CD14-positive monocyte (primary cell): ENCODE data around the gene API5. TPM values are rescaled to one million over a fixed set of nuclear protein-coding genes. Genes with fewer than 3 reads are reported as not detected.

ENCODE experiments used
- DNase-seq, 3 donors: peaks; one replicate each; pipeline ENCODE4 v3.0.0-alpha.2; 2011 to 2022
- H2AFZ ChIP-seq: 2 replicates; pipeline ENCODE4 v1.6.0; 2012; ENCODE audit warnings: mild to moderate bottlenecking, low read depth, low read length, inconsistent platforms; ENCODE audit not compliant: insufficient read depth, poor library complexity, severe bottlenecking
- H3K27ac ChIP-seq, 2 donors: 1 replicate in 1 of 2; 2 replicates in 1 of 2; pipeline ENCODE4 v1.5.1; 2012 to 2013; ENCODE audit warnings: low read length in 2 of 2, control low read depth in 1 of 2, inconsistent platforms in 1 of 2, low read depth in 1 of 2, mild to moderate bottlenecking in 1 of 2
- H3K27me3 ChIP-seq, 2 donors: one replicate each; pipeline versions ENCODE4 v1.6.0 to v1.6.1; 2011 to 2013; ENCODE audit warnings: low read length in 2 of 2; ENCODE audit not compliant: control insufficient read depth in 2 of 2, insufficient read depth in 2 of 2
- H3K36me3 ChIP-seq, 2 donors: replicated peaks in 1 of 2; 1 replicate in 1 of 2; 2 replicates in 1 of 2; pipeline versions ENCODE4 v1.5.1 to v1.6.1; 2012 to 2013; ENCODE audit warnings: low read length in 2 of 2, control low read depth in 1 of 2, inconsistent platforms in 1 of 2, mild to moderate bottlenecking in 1 of 2; ENCODE audit not compliant: insufficient read depth in 2 of 2, control insufficient read depth in 1 of 2
- H3K4me1 ChIP-seq, 2 donors: 1 replicate in 1 of 2; 2 replicates in 1 of 2; pipeline versions ENCODE4 v1.5.1 to v1.6.1; 2012 to 2013; ENCODE audit warnings: low read length in 2 of 2, control low read depth in 1 of 2, inconsistent platforms in 1 of 2, mild to moderate bottlenecking in 1 of 2, moderate library complexity in 1 of 2; ENCODE audit not compliant: insufficient read depth in 2 of 2, control insufficient read depth in 1 of 2
- H3K4me2 ChIP-seq: replicated peaks from 2 replicates; pipeline ENCODE3; 2012; ENCODE audit warnings: low read length, moderate library complexity, mild to moderate bottlenecking; ENCODE audit not compliant: poor library complexity, severe bottlenecking; ENCODE audit errors: extremely low read depth
- H3K4me3 ChIP-seq, 3 experiments: fragments of 200-600 bp in 1 of 3; sonication (generic) in 1 of 3; replicated peaks in 1 of 3; 1 replicate in 2 of 3; 2 replicates in 1 of 3; pipeline ENCODE4 v1.5.1; 2011 to 2013; ENCODE audit warnings: low read length in 3 of 3, mild to moderate bottlenecking in 3 of 3, control low read depth in 2 of 3, low read depth in 2 of 3, inconsistent platforms in 1 of 3, moderate library complexity in 1 of 3
- H3K79me2 ChIP-seq: 2 replicates; pipeline ENCODE4 v1.6.0; 2012; ENCODE audit warnings: mild to moderate bottlenecking, control low read depth, inconsistent platforms, low read length, moderate library complexity; ENCODE audit not compliant: insufficient read depth
- H3K9ac ChIP-seq: 2 replicates; pipeline ENCODE4 v1.6.0; 2017; ENCODE audit warnings: low read length, mild to moderate bottlenecking; ENCODE audit not compliant: insufficient read depth, poor library complexity, severe bottlenecking
- H3K9me3 ChIP-seq, 2 donors: replicated peaks in 1 of 2; 1 replicate in 1 of 2; 2 replicates in 1 of 2; pipeline versions ENCODE4 v1.5.1 to v1.6.1; 2012 to 2013; ENCODE audit warnings: low read length in 2 of 2, control low read depth in 1 of 2; ENCODE audit not compliant: control insufficient read depth in 1 of 2, insufficient read depth in 1 of 2
- H4K20me1 ChIP-seq: 2 replicates; pipeline ENCODE4 v1.6.0; 2012; ENCODE audit warnings: mild to moderate bottlenecking, low read length, control low read depth, moderate library complexity; ENCODE audit not compliant: insufficient read depth
- H3K27ac Mint-ChIP-seq, 7 donors: one replicate each; pipeline ENCODE4 v1.8.0; 2020; ENCODE audit warnings: mild to moderate bottlenecking in 7 of 7, mixed read lengths in 7 of 7, moderate library complexity in 6 of 7, inconsistent platforms in 2 of 7
- H3K27me3 Mint-ChIP-seq, 3 donors: one replicate each; pipeline ENCODE4 v1.8.0; 2021 to 2022; ENCODE audit warnings: low read depth in 3 of 3, mild to moderate bottlenecking in 3 of 3, mixed read lengths in 3 of 3, moderate library complexity in 3 of 3, inconsistent platforms in 1 of 3
- H3K36me3 Mint-ChIP-seq, 2 donors: one replicate each; pipeline ENCODE4 v1.8.0; 2020; ENCODE audit warnings: mixed read lengths in 2 of 2, inconsistent platforms in 1 of 2, mild to moderate bottlenecking in 1 of 2
- H3K4me1 Mint-ChIP-seq: one replicate; pipeline ENCODE4 v1.8.0; 2020; ENCODE audit warnings: mild to moderate bottlenecking, mixed read lengths
- H3K4me3 Mint-ChIP-seq, 2 donors: one replicate each; pipeline ENCODE4 v1.8.0; 2020; ENCODE audit warnings: mild to moderate bottlenecking in 2 of 2, mixed read lengths in 2 of 2, moderate library complexity in 1 of 2
- H3K9me3 Mint-ChIP-seq, 7 donors: one replicate each; pipeline ENCODE4 v1.8.0; 2020 to 2022; ENCODE audit warnings: mixed read lengths in 7 of 7, mild to moderate bottlenecking in 6 of 7, moderate library complexity in 6 of 7, inconsistent platforms in 2 of 7
- WGBS: methylation state at CpG from one replicate; pipeline ENCODE4 v1.1.5; 2013; ENCODE audit warnings: missing lambda C conversion rate; ENCODE audit not compliant: insufficient coverage; 5-methylcytosine and 5-hydroxymethylcytosine counted together
- intact Hi-C, 2 donors: fragments of 100-400 bp; cut with micrococcal nuclease; formaldehyde crosslinking; loops; one replicate each; pipeline versions ENCODE4 v1.15.0 to v1.15.1; 2023
- polyA plus RNA-seq, 3 donors: library from polyadenylated mRNA; depleted of rRNA in 1 of 3; unstranded in 2 of 3; stranded (reverse) in 1 of 3; fragments of 300-500 nt in 2 of 3; fragments of >200 nt in 1 of 3; fragmentation: Illumina TruSeq in 2 of 3; gene quantifications; 1 replicate in 2 of 3; 2 replicates in 1 of 3; pipeline ENCODE4 v1.2.3, GENCODE V29; 2012 to 2021
- TF ChIP-seq, protein P1 (sequence below): fragments of 200-600 bp; IDR thresholded peaks from one replicate; pipeline ENCODE4 v1.8.0; 2022; ENCODE audit warnings: antibody characterized with exemption, mild to moderate bottlenecking

Gene API5
- polyA plus RNA-seq, 3 donors: 17.1 to 84.0 (median 65.9) TPM

DNA sequence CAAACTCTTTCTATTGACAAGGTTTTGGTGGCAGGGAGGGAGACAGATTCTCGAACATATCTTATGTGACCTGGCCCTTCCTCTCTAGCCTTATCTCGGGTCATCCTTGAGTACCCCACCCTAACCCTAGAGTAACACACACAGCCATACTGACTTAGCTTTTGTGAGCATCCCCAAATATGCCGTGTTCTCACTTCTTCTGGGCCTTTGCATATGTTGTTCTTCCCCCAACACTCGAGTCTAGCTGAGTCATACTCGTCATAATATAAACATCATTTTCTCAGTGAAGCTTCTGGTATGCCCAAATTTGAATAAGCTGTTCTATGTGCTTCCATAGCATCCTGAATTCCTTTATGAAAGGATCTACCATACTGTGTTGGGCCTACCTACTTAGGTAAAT is 54.9 kb downstream of the API5 start:
- H3K4me1 Mint-ChIP-seq: peaks cover 16% of the 10 kb centered on the region
- no peak overlapping the region for H3K4me2 ChIP-seq

DNA sequence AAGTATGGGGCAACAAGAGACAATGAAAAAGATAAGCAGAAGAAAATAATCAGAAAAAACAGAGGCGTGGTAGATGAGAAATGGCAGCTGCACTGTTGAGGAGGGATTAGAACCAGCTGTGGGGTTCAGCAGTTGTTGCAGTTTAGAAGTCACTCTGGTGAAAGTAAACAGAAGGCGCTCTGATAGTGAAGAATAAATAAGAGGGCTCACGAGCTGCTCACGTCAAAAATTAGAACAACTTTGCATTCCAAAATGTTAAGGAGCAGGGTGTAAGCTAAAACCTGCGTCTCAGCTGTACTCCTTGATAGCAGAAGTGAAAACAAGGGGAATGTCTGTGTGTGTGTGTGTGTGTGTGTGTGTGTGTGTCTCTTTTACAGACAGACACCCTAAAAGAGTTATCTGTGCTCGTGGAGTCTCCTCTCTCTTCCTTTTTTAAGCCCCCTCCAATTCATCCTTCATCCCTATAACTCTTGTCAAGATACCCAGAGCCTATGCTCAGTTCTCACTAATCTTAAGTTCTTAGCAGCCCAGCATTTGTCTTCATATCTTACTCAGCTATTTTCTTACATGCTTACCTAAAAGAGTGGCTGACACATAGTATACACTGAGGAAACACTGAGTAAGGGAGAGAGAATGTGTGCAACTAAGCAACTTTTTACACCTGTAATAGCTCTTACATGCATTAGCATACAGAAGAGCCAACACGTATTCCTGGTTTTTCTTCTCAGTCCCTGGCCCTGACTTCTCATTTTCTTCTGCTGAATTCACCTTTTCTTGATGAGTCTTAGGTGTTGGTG is 55.8 kb downstream of the API5 start:
- H3K4me1 ChIP-seq: no peaks in the 10 kb centered on the region

More for the DNA sequence above, 54.9 kb downstream of the API5 start:
- TF ChIP-seq, protein P1, sequence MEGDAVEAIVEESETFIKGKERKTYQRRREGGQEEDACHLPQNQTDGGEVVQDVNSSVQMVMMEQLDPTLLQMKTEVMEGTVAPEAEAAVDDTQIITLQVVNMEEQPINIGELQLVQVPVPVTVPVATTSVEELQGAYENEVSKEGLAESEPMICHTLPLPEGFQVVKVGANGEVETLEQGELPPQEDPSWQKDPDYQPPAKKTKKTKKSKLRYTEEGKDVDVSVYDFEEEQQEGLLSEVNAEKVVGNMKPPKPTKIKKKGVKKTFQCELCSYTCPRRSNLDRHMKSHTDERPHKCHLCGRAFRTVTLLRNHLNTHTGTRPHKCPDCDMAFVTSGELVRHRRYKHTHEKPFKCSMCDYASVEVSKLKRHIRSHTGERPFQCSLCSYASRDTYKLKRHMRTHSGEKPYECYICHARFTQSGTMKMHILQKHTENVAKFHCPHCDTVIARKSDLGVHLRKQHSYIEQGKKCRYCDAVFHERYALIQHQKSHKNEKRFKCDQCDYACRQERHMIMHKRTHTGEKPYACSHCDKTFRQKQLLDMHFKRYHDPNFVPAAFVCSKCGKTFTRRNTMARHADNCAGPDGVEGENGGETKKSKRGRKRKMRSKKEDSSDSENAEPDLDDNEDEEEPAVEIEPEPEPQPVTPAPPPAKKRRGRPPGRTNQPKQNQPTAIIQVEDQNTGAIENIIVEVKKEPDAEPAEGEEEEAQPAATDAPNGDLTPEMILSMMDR: no peak
- H3K27ac ChIP-seq: no peak overlapping the region
- H3K27me3 ChIP-seq: no peaks in the 10 kb centered on the region
- H3K4me1 ChIP-seq: no peaks in the 10 kb centered on the region
- intact Hi-C loops: loop anchor here in 1 of 2 donors (10.0 kb wide), 1 partner anchor 508 kb away; no protein-coding TSS in a partner anchor
- WGBS: 62% methylated on average over 4 of the region's 5 CpGs
- H3K27ac Mint-ChIP-seq: peak overlapping the region in 1 of 7 donors; percentile 34
- no peak overlapping the region for H3K4me3 ChIP-seq
- H3K9me3 Mint-ChIP-seq: no peaks in the 10 kb centered on the region
- DNase-seq: no peak
- H4K20me1 ChIP-seq: peaks cover 91% of the 10 kb centered on the region
- peaks cover 22 to 38% of the 10 kb centered on the region in 2 donors for H3K36me3 Mint-ChIP-seq
- peaks cover 0 to 2% (median 0%) of the 10 kb centered on the region in 3 donors for H3K27me3 Mint-ChIP-seq
- H3K9me3 ChIP-seq: no peaks in the 10 kb centered on the region
- H3K79me2 ChIP-seq: peaks cover 99% of the 10 kb centered on the region
- H3K36me3 ChIP-seq: peaks cover 16 to 56% of the 10 kb centered on the region in 2 donors
- H3K9ac ChIP-seq: no peak overlapping the region
- no peak overlapping the region for H3K4me3 Mint-ChIP-seq
- no peak overlapping the region for H2AFZ ChIP-seq

More for the DNA sequence above, 55.8 kb downstream of the API5 start:
- H3K27me3 Mint-ChIP-seq: peaks cover 0 to 2% (median 0%) of the 10 kb centered on the region in 3 donors
- Histone ChIP-seq H3K36me3 (peaks cover 17 to 60% of the 10 kb centered on the region in 2 donors), H2AFZ (no peak overlapping the region), H3K27ac (no peak overlapping the region), H3K4me3 (no peak overlapping the region), H3K9ac (no peak overlapping the region), H3K9me3 (no peaks in the 10 kb centered on the region), H3K79me2 (peaks cover 98% of the 10 kb centered on the region), H3K4me2 (no peak overlapping the region), H4K20me1 (peaks cover 88% of the 10 kb centered on the region), H3K27me3 (no peaks in the 10 kb centered on the region)
- TF ChIP-seq, protein P1: no peak
- peak overlapping the region in 1 of 7 donors; percentile 17 for H3K27ac Mint-ChIP-seq
- DNase-seq: no peak
- intact Hi-C loops: loop anchor here in 1 of 2 donors (10.0 kb wide), 1 partner anchor 507 kb away; no protein-coding TSS in a partner anchor
- H3K4me1 Mint-ChIP-seq: peaks cover 12% of the 10 kb centered on the region
- H3K36me3 Mint-ChIP-seq: peaks cover 21 to 36% of the 10 kb centered on the region in 2 donors
- no peak overlapping the region for H3K4me3 Mint-ChIP-seq
- WGBS: 74% methylated on average over 4 of the region's 7 CpGs
- H3K9me3 Mint-ChIP-seq: no peaks in the 10 kb centered on the region
